Activated CD4-positive, alpha-beta T cell treated with anti-CD3 and anti-CD28 coated beads, Interleukin-2, amount 50 U/mL, for 1 hour (primary cell): Measurements from ENCODE around the gene HABP4.
"Not testable (repeated sequence)": the region's sequence is repeated elsewhere in the genome, so short reads cannot be mapped to it uniquely, and the experiment has no call there.

ENCODE experiments used
- DNase-seq: peaks from one replicate; pipeline ENCODE4 v3.0.0-alpha.2; 2020

Gene HABP4

DNA sequence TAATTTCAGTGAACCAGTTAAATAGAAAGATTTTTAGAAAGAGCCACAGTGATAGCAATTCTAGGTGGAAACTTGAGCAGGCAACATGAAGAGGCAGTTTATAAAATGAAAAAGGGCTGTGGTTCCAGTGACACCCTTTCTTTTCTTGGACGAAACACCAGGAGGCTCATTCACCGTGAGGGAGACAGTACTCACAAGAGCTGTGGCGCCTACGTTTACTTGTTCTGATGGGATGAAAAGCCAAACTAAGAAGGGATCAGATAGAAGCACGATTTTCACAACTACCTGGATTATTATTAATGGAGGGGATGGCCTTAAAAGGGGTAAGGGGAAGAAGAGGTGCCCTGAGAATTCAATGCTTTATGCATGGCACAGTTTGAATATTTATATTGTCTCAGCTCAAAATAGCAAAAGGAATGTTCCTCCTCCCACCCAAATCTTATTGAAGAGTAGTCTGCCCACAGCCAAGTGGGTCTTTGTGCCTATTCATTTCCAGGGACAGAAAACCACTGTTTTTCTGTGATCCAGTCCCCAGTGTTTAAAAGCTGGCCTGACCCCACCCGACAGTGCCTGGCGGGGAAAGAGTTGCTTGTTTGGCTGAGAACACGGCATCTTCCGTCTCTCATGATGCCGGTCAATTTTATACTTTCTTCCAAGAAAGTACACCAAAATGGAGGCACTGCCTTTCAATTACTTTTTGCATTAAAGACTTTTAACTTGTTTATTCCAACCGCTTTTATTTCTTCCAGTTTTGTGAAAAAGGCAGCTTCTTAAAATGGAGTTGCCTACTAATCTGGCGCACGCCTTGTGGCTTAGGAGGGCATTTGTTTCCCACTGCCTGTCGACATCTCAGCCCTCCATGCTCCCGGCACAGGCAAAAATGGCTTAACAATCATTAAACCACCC is 51.9 kb downstream of the HABP4 start:
- no peak for DNase-seq

DNA sequence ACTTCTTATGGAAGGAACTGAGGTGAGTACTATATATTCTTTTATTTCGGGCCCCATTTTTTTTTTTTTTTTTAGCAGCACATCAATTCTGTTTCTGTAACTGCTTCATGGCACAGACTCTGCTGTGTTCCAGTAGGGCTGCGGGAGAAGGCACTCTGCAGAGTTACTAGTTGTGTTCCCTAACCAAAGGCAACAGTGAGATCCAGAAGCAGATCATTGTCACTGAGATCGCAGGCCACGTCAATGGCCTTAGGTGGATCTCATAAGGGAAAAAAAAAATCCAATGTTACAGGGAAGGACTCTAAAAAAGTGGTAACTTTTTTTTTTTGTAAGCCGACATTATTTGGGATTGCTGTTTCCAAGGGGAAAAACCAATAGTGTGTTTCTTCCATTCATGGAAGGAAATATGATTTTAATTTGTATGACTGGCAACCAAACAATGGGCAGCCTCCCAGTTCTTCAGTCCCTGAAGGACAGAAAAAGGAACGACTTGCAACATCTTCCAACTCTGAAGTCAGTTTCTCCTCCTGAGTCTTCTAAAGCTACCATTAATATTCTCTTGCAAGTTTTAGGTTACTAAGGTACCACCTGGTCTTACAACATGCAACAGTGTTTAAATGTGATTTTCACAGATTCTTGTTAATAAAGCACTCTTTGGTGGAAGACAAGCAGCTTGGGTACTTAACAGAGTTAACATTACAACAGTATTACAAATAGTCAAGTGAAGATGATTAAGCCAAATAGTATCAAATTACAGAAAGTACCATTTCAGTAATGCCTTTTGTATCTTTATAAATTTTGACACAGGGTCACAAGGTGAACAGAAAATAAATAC is 52.8 kb downstream of the HABP4 start:
- DNase-seq, result no peak

DNA sequence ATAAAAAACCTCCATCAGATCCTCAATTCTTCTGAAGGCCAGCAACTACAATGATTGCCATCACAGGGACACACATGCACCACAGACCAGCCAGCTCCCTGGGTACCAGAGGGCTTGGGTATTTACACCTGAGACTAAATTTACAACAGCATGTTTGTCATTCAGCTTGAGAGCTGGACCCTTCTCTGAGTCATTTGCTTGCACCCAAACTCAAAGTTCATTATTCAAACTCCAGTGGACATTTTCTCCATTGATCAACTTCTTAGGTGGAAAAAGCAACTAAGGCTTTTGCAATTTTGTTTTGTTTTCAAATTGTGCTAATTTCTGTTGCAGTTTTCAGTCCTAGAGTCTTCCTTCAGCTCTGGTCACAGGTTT is 53.4 kb downstream of the HABP4 start:
- not testable (repeated sequence) for DNase-seq

- DNase-seq, result no peak
Measured at GRCh38 chr9:96503918-96504317, 53.9 kb downstream of the HABP4 start.

GRCh38 chr9:96505316-96505991 is 55.5 kb downstream of the HABP4 start:
- no peak for DNase-seq

DNA sequence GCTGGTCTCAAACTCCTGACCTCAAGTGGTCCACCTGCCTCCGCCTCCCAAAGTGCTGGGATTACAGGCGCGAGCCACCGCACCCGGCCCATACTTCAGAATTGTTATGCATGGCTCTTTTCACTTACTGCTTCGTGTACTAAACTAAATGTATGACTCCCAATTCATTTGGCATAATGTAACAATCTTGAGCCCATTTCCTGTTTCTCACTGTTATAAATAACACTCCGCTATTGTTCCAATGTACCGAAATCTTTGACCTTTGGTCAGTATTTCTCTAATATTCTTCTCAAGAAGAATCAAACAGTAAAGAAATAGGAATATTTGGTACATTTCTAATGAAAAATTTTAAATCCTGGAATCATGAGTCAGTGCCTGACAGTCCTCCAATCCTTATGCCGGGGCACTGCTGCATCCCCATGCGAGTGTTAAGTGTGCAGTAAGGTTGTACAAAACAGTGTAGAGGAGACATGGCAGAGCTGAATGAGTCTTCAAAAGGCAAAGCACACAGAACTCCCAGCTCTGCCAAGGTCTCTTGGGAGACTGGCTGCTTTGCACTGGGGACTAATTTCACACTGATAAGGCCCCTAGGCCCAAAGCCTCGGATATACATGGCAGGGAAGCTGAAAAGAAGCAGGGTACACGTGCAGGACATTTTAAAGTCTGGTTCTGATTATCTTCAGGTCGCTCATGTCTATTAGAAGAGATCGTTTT is 58.4 kb downstream of the HABP4 start:
- no peak for DNase-seq

GRCh38 chr9:96509026-96509425 is 59.1 kb downstream of the HABP4 start:
- no peak for DNase-seq

DNA sequence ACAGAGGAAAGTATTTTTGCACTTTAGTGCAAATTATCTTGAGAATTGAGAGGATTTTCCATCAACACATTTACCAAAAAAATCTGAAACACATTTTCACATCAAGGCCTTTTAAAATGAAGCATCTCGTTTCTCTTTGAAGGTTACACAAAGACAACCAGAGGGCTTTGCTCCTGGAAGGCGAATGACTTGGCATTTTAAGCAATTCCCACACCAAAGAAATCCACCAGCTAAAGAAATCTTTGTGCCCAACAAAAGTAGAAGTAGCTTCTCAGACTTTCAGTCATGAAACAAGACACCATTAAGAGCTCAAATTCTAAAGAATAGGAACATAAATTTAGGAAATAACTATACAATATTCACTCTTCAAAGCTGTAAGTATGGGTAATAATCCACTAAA is 59.9 kb downstream of the HABP4 start:
- no peak for DNase-seq

DNA sequence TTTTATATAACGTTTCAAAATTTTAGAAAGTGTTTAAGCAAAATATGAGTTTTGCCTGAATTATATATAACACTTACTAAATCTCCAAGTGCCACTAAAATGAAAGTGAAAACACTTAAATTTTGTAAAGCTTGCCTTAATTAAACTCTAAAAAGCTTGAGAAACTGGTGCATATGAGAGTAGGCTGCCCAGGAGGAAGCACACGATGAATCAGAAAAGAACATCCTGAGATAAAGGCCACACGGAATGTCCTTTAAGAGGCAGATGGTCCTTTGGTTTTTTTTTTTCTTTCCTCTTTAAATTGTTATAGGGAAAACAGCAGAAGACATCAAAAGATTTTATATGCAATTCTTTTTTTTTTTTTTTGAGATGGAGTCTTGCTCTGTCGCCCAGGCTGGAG is 60.3 kb downstream of the HABP4 start:
- DNase-seq, result no peak

DNA sequence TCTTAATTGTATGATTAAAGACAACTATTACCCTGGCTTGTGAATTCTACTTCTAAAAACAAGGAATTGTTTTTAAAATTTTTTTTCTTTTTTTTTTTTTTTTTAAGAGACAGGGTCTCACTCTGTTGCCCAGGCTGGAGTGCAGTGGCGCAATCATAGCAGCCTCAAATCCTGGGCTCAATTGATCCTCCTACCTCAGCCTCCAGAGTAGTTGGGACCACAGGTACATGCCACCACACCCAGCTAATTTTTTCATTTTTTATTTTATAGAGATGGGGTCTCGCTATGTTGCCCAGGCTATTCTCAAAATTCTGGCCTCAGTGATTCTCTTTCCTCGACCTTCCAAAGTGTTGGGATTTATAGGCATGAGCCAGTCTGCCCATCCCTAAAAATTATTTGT is 62.3 kb downstream of the HABP4 start:
- no peak for DNase-seq

DNA sequence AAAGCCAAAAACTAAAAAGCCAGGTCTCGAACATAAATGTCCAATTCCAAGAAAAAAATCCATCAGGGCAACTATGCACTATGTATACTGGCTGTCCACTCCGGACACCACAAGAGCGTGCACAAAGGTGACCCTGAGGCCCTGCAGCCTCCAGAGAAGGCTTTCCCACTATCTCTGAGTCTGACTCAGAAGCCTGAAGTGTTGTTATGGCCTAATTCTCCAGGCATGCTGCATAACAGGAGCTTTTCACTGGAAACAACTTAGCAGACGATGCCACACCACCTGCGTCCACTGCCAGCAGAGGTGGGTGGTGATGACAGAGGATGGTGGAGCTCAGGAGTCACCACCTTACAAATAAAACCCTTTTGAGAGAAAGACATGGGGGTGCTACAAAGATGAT is 63.7 kb downstream of the HABP4 start:
- no peak for DNase-seq

DNA sequence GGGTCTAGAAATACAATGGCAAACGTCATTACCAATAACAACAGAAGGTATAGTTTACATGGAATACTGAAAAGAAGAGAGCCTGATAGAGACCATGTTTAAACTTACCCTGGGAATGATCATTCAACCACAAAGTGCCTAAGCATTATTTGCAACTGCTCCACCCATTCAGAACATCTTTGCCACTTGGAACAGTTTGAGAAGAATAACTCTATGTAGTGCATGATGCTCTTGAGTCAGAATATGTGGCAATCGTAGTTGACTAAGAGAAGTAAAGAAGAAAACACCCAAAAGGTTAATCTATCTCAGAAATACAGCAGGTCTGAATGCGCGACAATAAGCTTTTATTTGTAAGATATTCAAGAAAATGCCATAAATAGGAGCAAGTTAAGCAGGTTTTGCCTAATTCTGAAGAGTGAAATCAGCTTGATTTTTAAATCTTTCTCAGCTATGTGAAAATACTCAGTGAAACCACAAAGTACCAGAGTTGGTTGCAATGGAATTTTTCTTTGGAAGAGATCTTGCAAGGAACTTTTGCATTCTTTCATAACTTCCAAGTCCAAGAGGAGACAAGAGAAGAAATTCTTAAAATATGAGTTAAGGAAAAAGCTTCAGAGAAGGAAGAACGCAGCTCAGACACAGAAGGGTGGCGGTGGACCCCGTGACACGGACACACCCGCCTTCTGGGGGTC is 64.3 kb downstream of the HABP4 start:
- no peak for DNase-seq

GRCh38 chr9:96514800-96515158 is 64.8 kb downstream of the HABP4 start:
- DNase-seq, result no peak

GRCh38 chr9:96515621-96516470 is 65.9 kb downstream of the HABP4 start:
- DNase-seq, result no peak

GRCh38 chr9:96519095-96519494 is 69.1 kb downstream of the HABP4 start:
- DNase-seq, result no peak

GRCh38 chr9:96519787-96520186 is 69.8 kb downstream of the HABP4 start:
- DNase-seq, result no peak

DNA sequence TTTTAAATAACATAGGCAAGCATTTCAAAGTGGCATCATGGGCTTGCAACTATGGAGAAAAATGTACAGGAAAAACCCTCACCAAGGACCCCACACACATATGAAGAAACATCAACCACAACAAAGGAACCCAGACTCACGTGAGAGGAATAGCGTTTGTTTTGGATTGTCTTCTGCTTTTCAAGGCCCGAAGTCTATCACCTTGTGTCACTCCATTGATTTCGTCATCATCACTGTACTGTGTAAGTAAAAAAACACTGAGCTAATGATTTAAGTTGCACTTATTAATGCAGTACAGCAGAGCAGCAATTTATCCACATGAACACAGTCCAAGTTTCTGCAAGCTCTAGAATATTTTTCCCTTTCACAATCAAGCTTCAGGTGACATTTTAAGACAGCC is 72.4 kb downstream of the HABP4 start:
- DNase-seq, result no peak

DNA sequence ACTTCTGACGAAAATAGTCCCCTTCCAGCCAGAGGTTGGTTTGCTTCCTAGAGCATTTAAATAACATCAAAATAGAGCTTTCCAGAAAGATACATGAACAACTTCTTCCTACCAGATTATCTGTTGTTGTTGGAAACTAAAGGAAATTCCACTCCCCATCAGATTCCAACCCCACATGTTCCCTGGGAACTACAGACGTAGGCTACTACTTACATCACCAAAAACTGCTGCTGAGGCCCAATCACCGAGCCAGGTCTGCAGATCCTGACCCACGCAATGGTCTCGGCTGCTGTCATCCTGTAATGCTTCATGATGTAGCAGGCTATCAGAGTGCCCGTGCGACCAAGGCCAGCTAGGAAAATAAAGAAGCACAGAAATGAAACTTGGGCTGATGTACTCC is 73.4 kb downstream of the HABP4 start:
- no peak for DNase-seq

GRCh38 chr9:96524045-96524444 is 74.1 kb downstream of the HABP4 start:
- DNase-seq, result no peak

DNA sequence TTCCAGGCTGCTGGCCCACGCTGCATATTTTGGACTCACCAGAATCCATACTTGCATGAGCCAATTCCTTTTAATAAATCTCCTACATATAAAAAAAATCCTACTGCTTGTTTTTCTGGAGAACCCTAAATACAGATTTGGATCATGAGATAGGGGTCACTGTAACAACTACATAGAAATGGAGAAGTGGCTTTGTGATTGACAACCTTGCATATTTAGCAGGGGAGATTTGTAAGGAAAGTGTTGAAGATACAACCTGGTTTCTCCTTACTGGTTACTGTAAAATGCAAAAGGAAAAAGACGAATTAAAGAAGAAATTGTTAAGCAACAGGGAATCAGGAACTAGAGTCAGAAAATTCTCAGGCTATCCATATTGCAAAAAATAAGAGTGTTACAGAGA is 74.8 kb downstream of the HABP4 start:
- DNase-seq, result no peak

DNA sequence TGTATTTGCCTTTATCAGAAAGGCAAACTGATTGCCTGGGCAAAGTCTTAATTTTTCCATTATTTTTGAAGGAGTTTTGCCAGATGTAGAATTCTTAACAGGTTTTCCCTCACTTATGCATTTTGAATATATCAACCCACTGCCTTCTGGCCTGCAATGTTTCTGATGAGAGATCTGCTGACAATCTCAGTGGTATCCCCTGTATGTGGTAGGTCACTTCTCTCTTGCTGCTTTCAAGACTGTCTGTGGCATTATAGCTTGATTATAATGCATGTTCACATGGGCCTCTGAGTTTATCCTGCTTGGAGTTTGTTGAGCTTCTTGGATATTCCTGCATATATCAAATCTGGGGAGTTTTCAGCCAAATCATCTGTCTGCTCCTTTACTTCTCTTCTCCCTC is 82.2 kb downstream of the HABP4 start:
- no peak for DNase-seq
